OCI-LY7 (cell line): ENCODE results near the gene TUBB6.

Experiments used
- CTCF ChIP-seq: fragments of 200-600 bp; sonication (generic); conservative IDR thresholded peaks from 2 replicates; pipeline ENCODE4 v1.5.1; 2014; ENCODE audit warnings: mild to moderate bottlenecking, antibody characterized with exemption, low read length, moderate library complexity, mixed read lengths
- EZH2phosphoT487 ChIP-seq: fragments of 200-600 bp; sonication (generic); IDR thresholded peaks from 2 replicates; pipeline ENCODE4 v1.6.1; 2018; ENCODE audit warnings: low read depth, borderline replicate concordance, mild to moderate bottlenecking, mixed run types, antibody characterized with exemption, low read length, moderate library complexity, mixed read lengths

- TF ChIP-seq CTCF (no peak), EZH2phosphoT487 (no peak)
Measured at GRCh38 chr18:12362473-12363174, 54.6 kb downstream of the TUBB6 start.
